ENCODE results near the gene TMF1.

The TMF1 gene

DNA sequence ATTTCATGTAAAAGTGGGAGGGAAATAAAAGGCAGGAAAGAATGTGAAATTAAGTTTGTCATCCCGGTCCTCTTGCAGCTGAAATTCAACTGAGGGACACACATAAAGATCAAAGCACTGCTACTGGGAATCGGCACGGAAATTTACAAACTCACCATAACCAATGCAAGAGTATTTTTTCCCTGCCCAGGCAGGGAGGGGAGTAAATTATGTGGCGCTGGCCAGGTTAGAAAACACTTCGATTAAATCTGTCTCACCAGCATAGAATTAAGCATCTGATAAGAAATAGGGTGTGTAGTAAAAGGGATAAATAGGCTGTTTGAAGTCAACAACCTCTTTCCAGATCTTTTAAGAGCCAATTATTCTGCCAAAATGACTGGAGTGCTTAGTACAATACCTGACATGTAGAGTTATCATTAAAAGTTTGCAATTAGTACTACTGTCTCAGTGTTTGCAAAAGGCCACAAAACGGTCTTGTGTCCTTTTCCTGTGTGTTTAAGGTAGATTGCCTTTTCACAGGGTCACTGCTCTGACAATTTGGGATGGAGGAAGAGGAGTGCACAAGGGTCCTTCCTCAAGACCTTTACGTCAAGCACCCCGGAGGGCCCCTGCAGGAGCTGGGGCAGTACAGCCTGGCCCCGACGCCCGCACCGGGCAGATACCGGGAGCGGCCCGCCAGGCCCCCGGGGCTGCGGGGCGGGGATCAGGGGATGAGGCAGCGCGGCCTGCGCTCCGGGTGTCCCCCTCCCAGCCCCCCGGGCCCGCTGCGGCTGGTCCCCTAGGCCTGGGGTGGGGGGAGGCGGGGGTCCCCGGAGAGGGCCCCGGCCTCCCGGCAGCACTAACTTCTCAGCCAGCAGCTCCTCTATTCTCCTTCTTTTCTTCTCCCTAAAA lies 27.4 kb upstream of the TMF1 start:
- DNase-seq = no peak

DNA sequence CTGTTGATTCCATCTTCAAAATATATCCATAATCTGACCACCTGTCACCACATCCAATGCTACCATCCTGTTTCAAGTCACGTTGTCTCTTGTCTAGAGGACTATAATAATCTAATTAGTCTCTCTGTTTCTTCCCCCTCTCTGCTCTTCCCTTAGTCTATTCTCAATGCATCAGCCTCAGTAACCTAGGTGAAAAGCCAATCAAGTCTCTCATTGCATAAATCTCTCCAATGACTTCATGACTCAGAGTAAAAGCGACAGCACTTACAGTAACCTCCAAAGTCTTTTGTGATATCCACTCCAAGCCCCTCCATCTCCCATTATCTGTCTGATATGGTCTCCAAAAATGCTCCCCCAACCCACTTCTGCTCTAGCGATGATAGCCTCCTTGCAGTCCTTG lies 20.8 kb upstream of the TMF1 start:
- no peak for DNase-seq

DNA sequence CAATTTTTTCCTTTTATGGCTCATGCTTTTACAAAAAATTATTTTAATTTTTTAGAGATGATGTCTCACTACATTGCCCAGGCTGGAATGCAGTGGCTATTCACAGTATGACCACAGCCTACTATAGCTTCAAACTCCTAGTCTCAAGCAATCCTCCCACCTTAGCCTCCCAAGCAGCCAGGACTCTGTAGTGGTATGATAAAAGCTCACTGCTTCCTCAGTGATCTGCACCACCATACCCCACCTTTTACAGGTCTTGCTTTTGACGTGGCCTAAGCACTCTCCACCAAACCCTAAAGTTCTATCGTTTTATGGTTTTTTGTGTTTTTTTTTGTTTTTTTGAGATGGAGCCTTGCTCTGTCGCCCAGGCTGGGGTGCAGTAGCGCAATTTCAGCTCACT lies 14.0 kb upstream of the TMF1 start:
- DNase-seq = no peak

DNA sequence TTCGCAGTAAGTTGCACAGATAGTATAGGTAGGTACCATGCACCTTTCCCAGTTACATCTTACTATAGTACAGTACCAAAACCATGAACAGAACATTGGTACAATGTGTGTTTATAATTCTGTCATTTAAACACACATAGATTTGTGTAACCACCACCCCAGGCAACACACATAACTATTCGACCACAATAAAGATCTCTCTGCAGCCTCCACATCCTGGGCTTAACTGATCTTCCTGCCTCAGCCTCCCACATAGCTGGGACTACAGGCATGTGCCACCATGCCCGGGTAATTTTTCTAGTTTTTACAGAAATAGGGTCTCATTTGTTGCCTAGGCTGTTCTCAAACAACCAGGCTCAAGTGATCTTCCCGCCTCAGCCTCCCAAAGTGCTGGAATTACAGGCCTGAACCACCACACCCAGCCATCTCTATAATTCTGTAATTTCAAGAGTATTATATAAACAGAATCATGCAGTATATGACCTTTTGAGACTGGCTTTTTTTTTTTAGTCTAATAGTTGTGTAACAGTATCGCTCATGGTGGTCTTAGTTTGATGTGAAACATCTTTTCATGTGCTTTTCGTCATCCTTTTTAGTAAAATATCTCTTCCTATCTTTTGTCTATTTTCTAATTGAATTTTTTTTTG lies 13.3 kb upstream of the TMF1 start:
- no peak for DNase-seq

DNA sequence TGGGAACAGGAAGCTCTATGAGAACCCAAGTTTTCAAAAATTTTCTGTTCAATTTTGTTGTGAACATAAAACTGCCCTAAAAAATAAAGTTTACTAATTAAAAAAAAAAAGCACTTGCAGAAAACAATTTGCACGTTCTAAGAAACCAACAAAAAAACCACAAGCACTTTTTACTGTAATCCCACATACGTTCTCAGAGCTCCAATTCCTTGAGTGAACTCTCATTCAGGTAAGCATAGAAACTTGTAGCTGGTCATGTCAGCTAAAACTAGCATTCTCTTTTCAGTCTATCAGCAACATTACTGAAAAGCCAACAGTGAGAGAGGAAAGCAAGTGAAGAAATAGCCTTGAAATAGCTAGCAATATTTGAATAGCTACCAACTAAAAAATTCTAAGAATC lies 11.5 kb upstream of the TMF1 start:
- no peak for DNase-seq

DNA sequence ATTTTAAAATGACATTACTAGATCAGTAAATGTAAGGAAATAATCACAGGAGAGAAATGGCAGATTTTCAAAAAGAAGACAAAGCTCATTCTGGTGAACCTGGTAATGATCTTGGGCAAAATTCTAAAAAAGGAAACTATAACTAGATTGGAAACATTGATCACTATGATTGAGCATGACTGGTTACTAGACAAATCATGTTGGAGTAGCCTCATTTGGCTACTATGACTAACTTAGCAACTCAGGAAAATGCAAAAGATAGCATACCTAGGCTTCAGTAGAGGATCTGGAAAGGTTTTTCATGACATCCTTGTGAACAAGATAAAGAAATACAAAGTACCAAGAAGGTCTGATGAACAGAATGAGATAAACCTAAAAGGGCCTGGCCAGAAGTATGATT lies 7.6 kb upstream of the TMF1 start:
- no peak for DNase-seq

DNA sequence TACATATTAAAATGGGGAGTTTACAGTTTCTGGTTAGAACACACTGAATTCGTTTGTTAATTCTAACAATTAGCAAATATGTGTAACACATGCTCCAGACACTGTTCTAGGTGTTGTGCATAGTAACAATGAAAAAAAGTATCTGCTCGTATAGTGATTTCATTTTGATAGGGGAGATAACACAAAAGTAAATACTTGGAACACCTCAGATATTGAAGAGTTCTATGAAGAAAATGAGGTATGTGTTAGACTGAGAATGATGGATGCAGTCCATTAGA lies 6.8 kb upstream of the TMF1 start:
- no peak for DNase-seq

DNA sequence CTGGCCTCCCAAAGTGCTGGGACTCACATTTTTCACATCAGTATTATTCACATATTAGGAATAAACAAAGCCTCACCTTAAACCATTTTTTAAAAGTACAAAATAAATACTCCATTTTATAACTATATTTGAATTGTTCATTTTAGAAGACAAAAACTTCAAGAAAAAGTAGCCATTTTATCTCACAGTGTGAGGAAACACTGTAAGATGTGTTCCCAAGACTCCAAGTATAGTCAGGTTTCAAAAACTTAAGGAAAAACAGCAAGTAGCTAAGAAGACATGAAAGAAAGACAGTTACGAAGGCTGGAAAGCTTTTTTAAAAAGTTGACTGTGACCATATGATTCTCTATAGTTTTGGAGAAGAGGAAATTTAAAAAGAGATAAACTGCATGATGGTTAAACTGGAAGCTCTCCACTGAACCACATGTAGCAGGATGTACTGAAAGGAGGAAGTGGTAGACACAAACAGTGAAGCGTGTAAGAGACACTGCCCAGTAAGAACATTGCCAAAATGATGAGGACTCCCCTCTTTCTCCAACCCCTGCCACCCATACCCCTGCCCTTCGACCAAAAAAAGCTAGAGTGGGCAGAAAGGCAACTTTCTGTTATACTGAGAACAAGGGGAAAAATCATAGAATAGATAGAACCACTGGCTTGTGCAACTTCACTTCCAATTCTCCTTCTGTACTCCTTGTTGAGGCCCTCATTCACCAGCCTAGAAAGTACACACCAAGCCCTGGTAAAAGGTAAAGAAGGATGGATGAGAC lies 6.2 kb upstream of the TMF1 start:
- no peak for DNase-seq

DNA sequence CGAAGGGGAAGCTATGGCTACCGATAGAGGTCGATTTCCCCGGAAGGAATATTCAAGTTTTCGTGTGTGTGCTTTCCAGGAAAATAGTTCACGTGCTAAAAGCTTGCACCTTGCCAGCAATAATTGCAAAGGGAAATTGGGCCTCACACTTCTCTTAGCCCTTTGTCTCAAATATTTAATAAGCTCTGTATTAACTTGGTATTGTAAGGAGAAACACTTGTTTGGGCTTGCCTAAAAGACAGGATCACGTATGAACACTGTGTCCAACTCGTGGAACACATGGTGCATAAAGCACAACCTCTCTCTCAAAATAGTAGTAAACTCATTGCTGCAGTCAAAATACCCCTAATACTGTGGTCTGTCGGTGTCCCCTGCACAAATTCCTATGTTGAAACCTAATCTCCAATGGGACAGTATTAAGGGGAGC lies 352 bp upstream of the TMF1 start:
- no peak for DNase-seq

DNA sequence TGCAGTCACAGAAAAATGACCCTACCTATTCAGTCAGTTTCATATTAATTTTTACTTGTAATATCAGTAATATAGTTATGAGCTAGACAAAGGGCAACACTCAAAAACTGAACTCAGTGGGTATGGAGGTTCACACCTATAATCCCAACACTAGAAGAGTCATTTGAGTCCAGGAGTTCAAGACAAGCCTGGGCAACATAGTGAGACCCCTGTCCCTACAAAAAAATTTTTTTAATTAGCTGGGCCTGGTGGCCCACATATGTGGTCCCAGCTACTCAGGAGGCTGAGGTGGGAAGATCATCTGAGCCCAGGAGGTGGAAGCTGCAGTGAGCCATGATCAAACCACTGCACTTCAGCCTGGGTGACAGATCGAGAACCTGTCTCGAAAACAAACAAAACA lies 3.1 kb downstream of the TMF1 start:
- DNase-seq = no peak

DNA sequence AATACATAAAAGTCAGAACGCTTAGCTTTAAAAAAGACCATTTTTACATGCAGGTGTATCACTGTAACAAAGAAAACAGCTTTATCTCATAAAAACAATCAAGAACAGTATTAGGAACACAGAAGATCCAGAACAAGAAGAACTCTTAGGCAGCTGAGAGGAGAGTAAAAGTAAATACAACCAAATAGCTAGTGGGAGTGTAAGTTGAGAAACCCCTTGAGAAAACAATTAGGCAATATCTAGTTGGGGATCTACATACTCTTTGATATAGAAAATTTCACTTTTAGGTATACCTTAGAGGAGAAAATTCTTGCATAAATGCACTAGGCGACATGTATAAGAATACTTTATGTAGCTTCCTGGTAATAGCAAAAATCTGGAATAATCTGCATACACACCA lies 7.5 kb downstream of the TMF1 start:
- DNase-seq = no peak

DNA sequence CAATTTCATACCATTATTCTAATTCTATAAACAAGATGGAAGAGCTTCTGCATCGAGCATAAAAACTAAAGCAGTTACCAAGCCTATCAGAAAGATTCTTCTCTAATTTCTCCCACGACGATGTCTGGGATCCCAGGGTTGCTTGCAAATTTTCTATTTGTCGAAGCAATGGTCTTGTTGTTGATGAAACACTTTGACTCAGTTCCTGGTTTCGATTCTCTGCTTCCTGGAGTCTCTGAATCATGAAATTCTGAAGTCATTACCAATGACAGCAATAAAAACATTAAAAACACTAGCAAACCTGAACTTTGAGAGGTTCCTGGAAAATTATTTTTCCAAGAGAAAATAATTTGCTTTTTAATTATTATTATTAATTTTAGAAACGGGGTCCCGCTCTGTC lies 18.7 kb downstream of the TMF1 start:
- no peak for DNase-seq

DNA sequence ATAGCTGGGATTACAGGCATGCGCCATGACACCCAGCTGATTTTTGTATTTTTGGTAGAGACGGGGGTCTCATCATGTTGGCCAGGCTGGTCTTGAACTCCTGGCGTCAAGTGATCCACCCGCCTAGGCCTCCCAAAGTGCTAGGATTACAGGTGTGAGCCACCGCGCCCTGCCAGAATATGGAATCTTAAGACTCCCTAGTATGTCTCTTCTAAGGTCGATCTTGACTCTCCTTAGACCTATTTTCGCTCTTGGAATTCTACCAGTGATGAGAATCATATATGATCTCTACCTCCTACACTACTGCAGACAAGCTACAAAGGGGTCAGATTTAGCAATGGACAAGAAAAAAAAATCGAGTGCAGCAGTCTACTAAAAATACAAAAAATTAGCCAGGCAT lies 19.4 kb downstream of the TMF1 start:
- no peak for DNase-seq

DNA sequence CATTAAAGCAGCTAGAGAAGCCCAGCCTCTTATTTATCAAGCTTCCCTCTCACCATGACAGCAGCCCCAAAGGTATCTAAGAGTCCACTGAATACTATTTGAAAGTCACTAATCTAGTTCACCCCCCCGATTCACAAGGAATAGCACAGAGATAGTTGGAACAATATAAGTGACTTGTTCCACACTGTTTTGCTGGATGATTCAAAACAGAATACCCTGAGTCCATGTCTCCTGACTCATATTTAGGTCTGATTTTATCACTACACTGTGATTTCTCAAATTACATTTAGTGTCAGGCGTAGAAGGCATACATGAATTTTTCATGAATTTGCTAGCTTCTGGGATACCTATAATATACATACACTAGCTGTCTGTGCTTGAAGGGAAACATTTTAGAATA lies 20.0 kb downstream of the TMF1 start:
- DNase-seq = no peak

DNA sequence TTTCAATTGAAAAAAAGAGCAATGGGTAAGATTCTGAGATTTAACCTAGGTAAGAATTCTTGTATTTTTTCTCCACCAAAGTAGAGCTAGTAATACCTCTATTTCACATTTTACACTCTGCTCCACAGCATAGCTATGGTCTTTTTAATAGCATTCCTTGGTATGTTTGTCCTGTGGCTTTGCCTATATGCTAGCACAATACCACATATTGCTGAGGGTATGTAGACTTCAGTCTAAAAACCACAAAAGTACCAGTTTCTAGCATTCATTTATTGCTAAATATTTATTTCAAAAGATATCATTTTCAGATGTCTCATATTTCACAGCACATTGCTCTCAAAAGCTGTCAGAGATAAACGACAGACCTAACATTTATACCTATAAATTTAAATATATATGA lies 20.5 kb downstream of the TMF1 start:
- DNase-seq = no peak

DNA sequence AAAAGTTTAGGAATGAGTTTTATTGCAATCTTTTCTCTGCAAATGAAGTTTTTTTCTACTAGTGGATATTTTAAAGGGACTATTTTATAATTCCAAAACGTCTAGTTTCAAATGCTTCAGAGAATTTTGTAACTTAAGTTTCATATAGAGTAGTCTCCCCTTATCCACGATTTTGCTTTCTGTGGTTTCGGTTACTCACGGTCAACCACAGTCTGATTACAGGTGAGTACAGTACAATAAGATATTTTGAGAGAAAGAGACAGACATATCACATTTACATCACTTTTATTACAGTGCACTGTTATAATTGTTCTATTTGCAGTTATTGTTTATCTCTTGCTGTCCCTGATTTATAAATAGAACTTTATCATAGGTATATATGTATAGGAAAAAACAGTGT lies 31.3 kb downstream of the TMF1 start:
- DNase-seq = no peak

DNA sequence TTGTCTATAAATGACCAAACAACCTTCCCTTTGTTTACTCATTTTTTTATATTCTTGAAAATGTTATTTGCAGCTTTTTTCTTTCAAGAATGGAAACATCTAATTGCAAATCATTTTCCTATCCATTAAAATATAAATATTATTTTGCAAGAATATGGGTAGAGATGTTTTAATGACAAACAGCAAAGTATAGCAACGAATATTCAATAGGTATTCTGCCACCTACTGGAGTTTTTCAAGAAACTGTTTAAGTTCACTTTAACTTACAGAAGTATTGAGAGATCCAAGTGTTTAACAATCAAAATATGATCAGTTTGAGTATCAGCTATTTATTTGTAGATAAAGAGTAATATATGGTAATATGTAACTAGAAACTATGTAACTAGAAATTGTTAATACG lies 31.7 kb downstream of the TMF1 start:
- DNase-seq = no peak

DNA sequence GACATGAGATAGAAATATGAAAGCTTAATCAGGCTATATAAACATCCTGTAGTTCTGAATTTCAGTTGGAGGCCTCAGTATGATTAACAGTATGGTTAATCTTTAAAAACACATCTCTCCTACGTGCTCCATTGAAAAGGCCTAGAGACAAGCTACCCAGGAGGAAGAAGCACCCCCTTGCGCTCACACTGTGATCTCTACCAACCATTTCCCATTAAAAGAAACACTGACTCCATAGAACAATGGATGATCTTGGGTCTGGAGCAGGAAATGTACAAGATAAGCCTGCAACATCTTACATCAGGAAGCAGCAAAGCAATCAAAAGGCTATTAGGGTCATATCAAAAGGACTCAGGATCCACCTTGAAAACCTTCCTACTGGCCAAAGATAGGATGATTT lies 35.2 kb downstream of the TMF1 start:
- no peak for DNase-seq

DNA sequence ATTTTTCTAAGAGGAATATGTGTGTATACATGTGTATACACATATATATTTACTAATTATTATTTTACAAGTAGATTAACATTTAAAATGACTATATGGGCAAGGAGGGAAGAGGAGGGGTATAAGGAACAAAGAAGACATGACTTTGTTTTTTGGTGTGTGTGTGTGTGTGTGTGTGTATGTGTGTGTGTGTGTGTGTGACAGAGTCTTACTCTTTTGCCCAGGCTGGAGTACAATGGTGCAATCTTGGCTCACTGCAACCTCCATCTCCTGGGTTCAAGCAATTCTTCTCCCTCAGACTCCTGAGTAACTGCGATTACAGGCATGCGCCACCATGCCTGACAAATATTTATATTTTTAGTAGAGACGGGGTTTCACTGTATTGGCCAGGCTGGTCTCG lies 36.0 kb downstream of the TMF1 start:
- DNase-seq = no peak

DNA sequence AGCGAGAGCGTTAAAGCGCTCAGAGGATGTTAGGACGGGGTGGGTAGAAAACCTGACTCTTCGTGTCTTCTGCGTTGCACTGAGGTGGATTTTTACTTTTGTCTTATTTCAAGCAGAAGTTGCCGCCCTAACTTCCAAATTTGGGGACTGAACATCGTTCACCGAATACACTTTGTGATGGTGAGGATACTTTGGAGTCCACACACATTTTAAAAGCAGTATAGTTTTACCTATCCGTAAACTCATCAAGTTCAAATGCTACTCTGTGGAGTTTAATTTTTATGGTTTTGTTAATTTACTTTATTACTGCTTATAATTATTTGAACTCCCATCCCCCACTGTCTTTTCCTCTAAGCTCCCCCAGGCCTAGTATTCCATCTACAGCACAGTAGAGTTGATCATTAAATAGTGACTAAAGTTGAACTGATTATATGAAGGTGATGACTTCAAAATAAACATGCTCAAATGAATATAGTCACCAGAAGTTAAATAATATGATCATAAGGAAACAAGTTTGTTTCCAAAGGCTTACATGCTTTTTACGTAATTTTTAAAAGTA lies 38.0 kb downstream of the TMF1 start:
- no peak for DNase-seq

DNA sequence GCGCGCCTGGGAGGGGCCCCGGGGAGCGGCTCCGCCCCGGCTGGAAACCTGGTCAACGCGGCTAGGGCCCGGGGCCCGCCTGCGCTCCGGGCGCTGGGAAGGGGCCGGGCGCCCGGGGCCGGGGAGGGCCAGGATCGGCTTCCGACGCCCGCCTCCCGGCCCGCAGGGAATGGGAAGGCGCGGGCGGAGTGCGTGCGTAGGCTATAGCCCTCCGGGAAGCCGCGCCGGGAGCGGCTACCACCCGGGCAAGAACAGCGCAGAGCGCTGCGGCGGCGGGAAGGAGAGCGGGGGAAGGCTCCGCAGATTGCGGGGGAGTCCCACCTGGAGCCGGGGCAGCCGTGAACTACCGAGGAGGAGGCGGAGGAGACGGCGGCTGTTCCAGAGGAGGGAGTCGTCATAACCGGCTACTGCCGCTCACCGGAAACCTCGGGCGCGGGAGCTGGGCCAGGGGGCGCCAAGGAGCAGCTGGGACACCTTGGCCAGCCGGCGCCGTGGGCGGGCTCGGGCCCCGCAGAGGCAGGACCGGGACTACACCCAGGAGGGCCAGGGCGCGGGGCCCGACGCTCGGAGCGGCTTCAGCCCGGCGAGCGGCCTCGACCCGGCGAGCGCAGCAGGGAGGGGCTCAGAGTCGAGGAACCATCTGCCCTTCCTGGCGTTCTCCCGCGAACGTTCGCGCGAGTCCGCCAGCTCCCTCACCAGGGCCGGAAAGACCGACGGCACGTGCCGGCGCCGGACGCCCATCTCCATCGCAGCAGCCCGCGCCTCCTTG lies 38.7 kb downstream of the TMF1 start, which contains the start of gene EOGT:
Gene EOGT (minus strand): TSS at position 432 of the 769 bp plus-strand sequence. CDS start 3,838 bp downstream, outside the sequence.
- peak; percentile 42 for DNase-seq

DNA sequence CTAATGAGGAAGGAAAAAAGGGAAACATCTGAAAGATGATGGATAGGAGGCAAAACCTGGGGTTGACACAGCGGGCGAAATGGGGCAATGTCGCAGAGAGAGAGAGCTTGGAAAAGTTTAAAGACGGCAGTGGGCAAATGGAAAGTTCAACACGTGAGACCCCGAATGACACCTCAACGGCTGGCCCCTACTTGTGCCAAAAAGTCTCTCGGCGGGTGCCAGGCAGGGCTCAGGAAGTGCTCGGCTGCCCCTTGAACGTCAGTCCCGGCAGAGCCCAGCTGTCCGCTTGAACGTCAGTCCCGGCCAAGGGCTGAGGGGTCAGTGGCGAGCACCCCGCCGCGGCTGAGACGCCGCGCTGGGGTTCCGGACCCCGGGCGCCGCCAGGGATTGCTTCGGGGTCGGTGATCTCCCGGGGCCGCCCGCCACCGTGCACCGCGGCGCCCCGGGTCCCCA lies 39.3 kb downstream of the TMF1 start:
- no peak for DNase-seq

Measured in NCI-H2171 (cell line).